SK-N-SH (cell line): ENCODE results near the gene UBE2E2. TPM values are rescaled to one million over a fixed set of nuclear protein-coding genes. Genes with fewer than 3 reads are reported as not detected.

Source experiments
- CTCF ChIA-PET: fragments of 300-600, 350-600 bp; formaldehyde crosslinking; extraction: SDS; loops from one replicate; lab custom pipeline; 2021; lab: Yijun Ruan, JAX
- POLR2A ChIA-PET: fragments of 350-600 bp; sonication (Branson Sonifier 250); formaldehyde crosslinking; extraction: SDS; loops from one replicate; lab custom pipeline; 2020; ENCODE audit warnings: antibody characterized with exemption, inconsistent platforms; lab: Yijun Ruan, JAX
- DNase-seq: peaks from one replicate; pipeline ENCODE4 v3.0.0; 2012
- H2AFZ ChIP-seq: fragments of 200-600 bp; sonication (generic); 2 replicates; pipeline ENCODE4 v1.8.1; 2016; ENCODE audit warnings: antibody characterized with exemption, mild to moderate bottlenecking, low read depth
- H3F3A ChIP-seq: fragments of 200-600 bp; sonication (generic); replicated peaks from 2 replicates; pipeline ENCODE3; 2016; ENCODE audit warnings: antibody characterized with exemption, mild to moderate bottlenecking; ENCODE audit not compliant: insufficient read depth
- H3K27ac ChIP-seq, 2 experiments: fragments of 200-500 bp in 1 of 2; fragments of 200-600 bp in 1 of 2; sonication (Bioruptor generic) in 1 of 2; sonication (generic), shearing (Covaris generic) in 1 of 2; 2 replicates each; pipeline versions ENCODE4 v1.5.1 to v1.6.1; 2014 to 2016; ENCODE audit warnings: low read depth in 2 of 2, inconsistent platforms in 1 of 2, low read length in 1 of 2, mild to moderate bottlenecking in 1 of 2, mixed read lengths in 1 of 2
- H3K27me3 ChIP-seq: fragments of 200-600 bp; sonication (generic), shearing (Covaris generic); 2 replicates; pipeline ENCODE4 v1.6.1; 2016; ENCODE audit warnings: mixed run types; ENCODE audit not compliant: insufficient read depth
- H3K36me3 ChIP-seq, 2 experiments: fragments of 200-500 bp in 1 of 2; fragments of 200-600 bp in 1 of 2; sonication (Bioruptor generic) in 1 of 2; sonication (generic) in 1 of 2; replicated peaks in 1 of 2; 2 replicates each; pipeline versions ENCODE3 to v1.5.1; 2014 to 2016; ENCODE audit warnings: low read length in 1 of 2, mild to moderate bottlenecking in 1 of 2; ENCODE audit not compliant: insufficient read depth in 2 of 2, control insufficient read depth in 1 of 2
- H3K4me1 ChIP-seq, 2 experiments: fragments of 200-500 bp in 1 of 2; fragments of 200-600 bp in 1 of 2; sonication (Bioruptor generic) in 1 of 2; sonication (generic), shearing (Covaris generic) in 1 of 2; 2 replicates each; pipeline versions ENCODE4 v1.5.1 to v1.6.1; 2014 to 2016; ENCODE audit warnings: low read depth in 1 of 2, low read length in 1 of 2, mixed run types in 1 of 2; ENCODE audit not compliant: insufficient read depth in 2 of 2, control insufficient read depth in 1 of 2
- H3K4me2 ChIP-seq: fragments of 200-600 bp; sonication (generic), shearing (Covaris generic); 2 replicates; pipeline ENCODE4 v1.6.1; 2017; ENCODE audit warnings: mixed run types
- H3K4me3 ChIP-seq, 2 experiments: fragments of 200-500 bp in 1 of 2; fragments of 200-600 bp in 1 of 2; sonication (Bioruptor generic) in 1 of 2; sonication (generic), shearing (Covaris generic) in 1 of 2; 2 replicates each; pipeline versions ENCODE4 v1.5.1 to v1.8.1; 2014 to 2016; ENCODE audit warnings: low read depth in 2 of 2, inconsistent platforms in 1 of 2, low read length in 1 of 2, mild to moderate bottlenecking in 1 of 2, mixed read lengths in 1 of 2, moderate library complexity in 1 of 2
- H3K79me2 ChIP-seq: fragments of 200-600 bp; sonication (generic); 2 replicates; pipeline ENCODE4 v1.8.1; 2017; ENCODE audit warnings: mild to moderate bottlenecking; ENCODE audit not compliant: insufficient read depth
- H3K9ac ChIP-seq: fragments of 200-600 bp; sonication (generic); 2 replicates; pipeline ENCODE4 v1.6.1; 2017; ENCODE audit warnings: mixed run types
- H3K9me2 ChIP-seq: fragments of 200-600 bp; sonication (generic); 2 replicates; pipeline ENCODE4 v1.6.1; 2017; ENCODE audit warnings: mixed run types
- H3K9me3 ChIP-seq: fragments of 200-600 bp; sonication (generic); 2 replicates; pipeline ENCODE4 v1.6.1; 2017; ENCODE audit warnings: mixed run types, mild to moderate bottlenecking, moderate library complexity
- H4K20me1 ChIP-seq: fragments of 200-600 bp; sonication (generic); 2 replicates; pipeline ENCODE4 v1.6.1; 2017; ENCODE audit warnings: mild to moderate bottlenecking, mixed run types; ENCODE audit not compliant: insufficient read depth
- EP300 ChIP-seq, 2 experiments: IDR thresholded peaks; 2 replicates each; pipeline versions ENCODE4 v1.4.0 to v1.6.1; 2012; ENCODE audit warnings: borderline replicate concordance in 1 of 2, low read depth in 1 of 2, low read length in 1 of 2
- JUND ChIP-seq: IDR thresholded peaks from 2 replicates; pipeline ENCODE4 v1.4.0; 2012
- NRF1 ChIP-seq: IDR thresholded peaks from 2 replicates; pipeline ENCODE4 v1.6.1; 2012; ENCODE audit warnings: low read depth, mild to moderate bottlenecking, low read length
- POLR2AphosphoS5 ChIP-seq: IDR thresholded peaks from 2 replicates; pipeline ENCODE4 v1.6.1; 2012; ENCODE audit warnings: low read depth, low read length
- RCOR1 ChIP-seq: fragments of 150-350 bp; IDR thresholded peaks from 2 replicates; pipeline ENCODE4 v1.6.1; 2017; ENCODE audit warnings: antibody characterized with exemption, low read length
- RFX5 ChIP-seq: IDR thresholded peaks from 2 replicates; pipeline ENCODE4 v1.6.1; 2012; ENCODE audit warnings: mild to moderate bottlenecking, improper control_type of control experiment, low read length
- RXRA ChIP-seq: IDR thresholded peaks from 2 replicates; pipeline ENCODE4 v1.4.0; 2012; ENCODE audit warnings: low read depth, mild to moderate bottlenecking, borderline replicate concordance
- TCF12 ChIP-seq: IDR thresholded peaks from 2 replicates; pipeline ENCODE4 v1.4.0; 2012
- TEAD4 ChIP-seq: IDR thresholded peaks from 2 replicates; pipeline ENCODE4 v1.4.0; 2012; ENCODE audit warnings: mild to moderate bottlenecking, borderline replicate concordance; ENCODE audit not compliant: insufficient read depth
- YY1 ChIP-seq: IDR thresholded peaks from 2 replicates; pipeline ENCODE4 v1.4.0; 2012; ENCODE audit warnings: low read depth, mild to moderate bottlenecking
- WGBS: methylation state at CpG from one replicate; pipeline ENCODE4 v1.1.6; 2017; ENCODE audit warnings: low lambda C conversion rate; 5-methylcytosine and 5-hydroxymethylcytosine counted together
- polyA plus RNA-seq, 3 experiments: library from polyadenylated mRNA; depleted of rRNA; stranded (reverse); fragments of >200 nt; gene quantifications; 2 replicates each; pipeline ENCODE4 v1.2.3, GENCODE V29; 2012
- TF ChIP-seq, protein P1 (sequence below): IDR thresholded peaks from 2 replicates; pipeline ENCODE4 v1.6.1; 2012; ENCODE audit warnings: mild to moderate bottlenecking, low read depth, low read length, moderate library complexity
- TF ChIP-seq, protein P2 (sequence below): fragments of 200-600 bp; sonication (generic); IDR thresholded peaks from 2 replicates; pipeline ENCODE4 v1.6.1; 2017; ENCODE audit warnings: antibody characterized with exemption, mild to moderate bottlenecking, moderate library complexity
- TF ChIP-seq, protein P3 (sequence below): IDR thresholded peaks from 2 replicates; pipeline ENCODE4; 2012

UBE2E2 gene
- polyA plus RNA-seq, 1 of the 3 experiments (the other 2 are of a cell fraction), result 46.4 TPM

DNA sequence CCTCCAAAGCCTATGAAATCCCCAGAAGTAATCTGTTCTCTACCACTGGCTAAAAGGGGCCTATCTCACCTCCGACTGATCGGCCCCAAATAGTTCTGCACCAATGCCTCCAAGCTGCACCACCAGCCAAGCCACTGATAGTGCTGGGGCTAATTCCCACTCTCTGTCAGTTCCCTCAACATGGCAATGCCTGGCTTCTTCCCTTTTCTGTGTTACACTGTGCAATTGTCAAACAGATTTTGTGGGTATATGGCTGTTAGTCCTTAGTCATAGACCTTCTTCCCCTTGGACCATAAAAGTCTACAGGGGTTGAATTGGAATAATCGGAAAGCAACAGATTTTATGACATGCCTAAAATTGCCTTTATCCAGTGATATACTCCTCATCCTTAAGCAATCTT, 9.3 kb upstream of the UBE2E2 start:
- no peaks in the 10 kb centered on the region for H4K20me1 ChIP-seq
- H3K9me3 ChIP-seq, result no peaks in the 10 kb centered on the region
- no peak overlapping the region for H3K4me2 ChIP-seq
- WGBS, result 88% methylated on average over 3 of the region's 3 CpGs
- CTCF ChIA-PET, result no interaction called here
- H3K27ac ChIP-seq, result no peak overlapping the region
- no peaks in the 10 kb centered on the region for H3K79me2 ChIP-seq
- H3K27me3 ChIP-seq, result no peaks in the 10 kb centered on the region; the same call in none of the 2 replicates
- H3K4me1 ChIP-seq, result no peaks in the 10 kb centered on the region
- no peak for TF ChIP-seq RFX5
- no peak for TF ChIP-seq RXRA
- no peak for TF ChIP-seq EP300 (IDR thresholded peaks at IDR 0.05; ENCODE audit: borderline replicate concordance in 1 of 2, low read depth in 1 of 2, low read length in 1 of 2)
- no peaks in the 10 kb centered on the region for H3K36me3 ChIP-seq
- H3K9ac ChIP-seq, result no peak overlapping the region
- POLR2A ChIA-PET, result no interaction called here
- H3K4me3 ChIP-seq, result no peak overlapping the region
- no peaks in the 10 kb centered on the region for H3F3A ChIP-seq
- DNase-seq, result no peak
- no peak overlapping the region for H2AFZ ChIP-seq
- no peaks in the 10 kb centered on the region for H3K9me2 ChIP-seq

DNA sequence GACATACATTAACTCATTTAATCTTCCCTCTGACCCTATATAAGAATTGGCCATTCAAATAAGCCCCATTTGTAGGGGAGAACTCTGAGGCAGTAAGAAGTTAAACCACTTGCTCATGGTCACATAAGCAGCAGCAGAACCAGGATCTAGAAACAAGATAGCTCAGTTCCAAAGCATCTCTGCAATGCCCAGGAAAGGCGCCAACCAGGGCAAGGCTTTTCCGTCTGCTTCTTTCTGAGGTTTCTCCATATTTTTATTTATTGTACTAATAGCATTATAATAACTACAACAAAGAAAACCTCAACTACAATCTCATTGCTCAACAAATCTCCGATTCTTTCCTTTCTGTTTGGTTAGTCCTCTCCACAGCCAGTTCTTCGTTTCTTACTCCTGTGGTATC, 4.3 kb upstream of the UBE2E2 start:
- Histone ChIP-seq H3K9ac (no peak overlapping the region), H2AFZ (no peak overlapping the region), H3K36me3 (no peaks in the 10 kb centered on the region), H3F3A (peaks cover 7% of the 10 kb centered on the region), H3K4me2 (no peak overlapping the region), H3K27ac (no peak overlapping the region), H4K20me1 (no peaks in the 10 kb centered on the region), H3K79me2 (no peaks in the 10 kb centered on the region), H3K9me3 (no peaks in the 10 kb centered on the region), H3K4me3 (no peak overlapping the region), H3K27me3 (no peaks in the 10 kb centered on the region), H3K9me2 (no peaks in the 10 kb centered on the region), H3K4me1 (peaks cover 0 to 4% of the 10 kb centered on the region in 2 experiments; a peak in 1 of 4 replicates)
- no peak for DNase-seq
- TF ChIP-seq POLR2AphosphoS5 (no peak), EP300 (IDR thresholded peaks at IDR 0.05; ENCODE audit: borderline replicate concordance in 1 of 2, low read depth in 1 of 2, low read length in 1 of 2) (no peak), NRF1 (no peak), TEAD4 (no peak), RCOR1 (no peak), TCF12 (no peak), JUND (no peak), YY1 (no peak)
- TF ChIP-seq, protein P1, sequence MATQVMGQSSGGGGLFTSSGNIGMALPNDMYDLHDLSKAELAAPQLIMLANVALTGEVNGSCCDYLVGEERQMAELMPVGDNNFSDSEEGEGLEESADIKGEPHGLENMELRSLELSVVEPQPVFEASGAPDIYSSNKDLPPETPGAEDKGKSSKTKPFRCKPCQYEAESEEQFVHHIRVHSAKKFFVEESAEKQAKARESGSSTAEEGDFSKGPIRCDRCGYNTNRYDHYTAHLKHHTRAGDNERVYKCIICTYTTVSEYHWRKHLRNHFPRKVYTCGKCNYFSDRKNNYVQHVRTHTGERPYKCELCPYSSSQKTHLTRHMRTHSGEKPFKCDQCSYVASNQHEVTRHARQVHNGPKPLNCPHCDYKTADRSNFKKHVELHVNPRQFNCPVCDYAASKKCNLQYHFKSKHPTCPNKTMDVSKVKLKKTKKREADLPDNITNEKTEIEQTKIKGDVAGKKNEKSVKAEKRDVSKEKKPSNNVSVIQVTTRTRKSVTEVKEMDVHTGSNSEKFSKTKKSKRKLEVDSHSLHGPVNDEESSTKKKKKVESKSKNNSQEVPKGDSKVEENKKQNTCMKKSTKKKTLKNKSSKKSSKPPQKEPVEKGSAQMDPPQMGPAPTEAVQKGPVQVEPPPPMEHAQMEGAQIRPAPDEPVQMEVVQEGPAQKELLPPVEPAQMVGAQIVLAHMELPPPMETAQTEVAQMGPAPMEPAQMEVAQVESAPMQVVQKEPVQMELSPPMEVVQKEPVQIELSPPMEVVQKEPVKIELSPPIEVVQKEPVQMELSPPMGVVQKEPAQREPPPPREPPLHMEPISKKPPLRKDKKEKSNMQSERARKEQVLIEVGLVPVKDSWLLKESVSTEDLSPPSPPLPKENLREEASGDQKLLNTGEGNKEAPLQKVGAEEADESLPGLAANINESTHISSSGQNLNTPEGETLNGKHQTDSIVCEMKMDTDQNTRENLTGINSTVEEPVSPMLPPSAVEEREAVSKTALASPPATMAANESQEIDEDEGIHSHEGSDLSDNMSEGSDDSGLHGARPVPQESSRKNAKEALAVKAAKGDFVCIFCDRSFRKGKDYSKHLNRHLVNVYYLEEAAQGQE, result no peak
- TF ChIP-seq, protein P2, sequence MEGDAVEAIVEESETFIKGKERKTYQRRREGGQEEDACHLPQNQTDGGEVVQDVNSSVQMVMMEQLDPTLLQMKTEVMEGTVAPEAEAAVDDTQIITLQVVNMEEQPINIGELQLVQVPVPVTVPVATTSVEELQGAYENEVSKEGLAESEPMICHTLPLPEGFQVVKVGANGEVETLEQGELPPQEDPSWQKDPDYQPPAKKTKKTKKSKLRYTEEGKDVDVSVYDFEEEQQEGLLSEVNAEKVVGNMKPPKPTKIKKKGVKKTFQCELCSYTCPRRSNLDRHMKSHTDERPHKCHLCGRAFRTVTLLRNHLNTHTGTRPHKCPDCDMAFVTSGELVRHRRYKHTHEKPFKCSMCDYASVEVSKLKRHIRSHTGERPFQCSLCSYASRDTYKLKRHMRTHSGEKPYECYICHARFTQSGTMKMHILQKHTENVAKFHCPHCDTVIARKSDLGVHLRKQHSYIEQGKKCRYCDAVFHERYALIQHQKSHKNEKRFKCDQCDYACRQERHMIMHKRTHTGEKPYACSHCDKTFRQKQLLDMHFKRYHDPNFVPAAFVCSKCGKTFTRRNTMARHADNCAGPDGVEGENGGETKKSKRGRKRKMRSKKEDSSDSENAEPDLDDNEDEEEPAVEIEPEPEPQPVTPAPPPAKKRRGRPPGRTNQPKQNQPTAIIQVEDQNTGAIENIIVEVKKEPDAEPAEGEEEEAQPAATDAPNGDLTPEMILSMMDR, result no peak
- TF ChIP-seq, protein P3, sequence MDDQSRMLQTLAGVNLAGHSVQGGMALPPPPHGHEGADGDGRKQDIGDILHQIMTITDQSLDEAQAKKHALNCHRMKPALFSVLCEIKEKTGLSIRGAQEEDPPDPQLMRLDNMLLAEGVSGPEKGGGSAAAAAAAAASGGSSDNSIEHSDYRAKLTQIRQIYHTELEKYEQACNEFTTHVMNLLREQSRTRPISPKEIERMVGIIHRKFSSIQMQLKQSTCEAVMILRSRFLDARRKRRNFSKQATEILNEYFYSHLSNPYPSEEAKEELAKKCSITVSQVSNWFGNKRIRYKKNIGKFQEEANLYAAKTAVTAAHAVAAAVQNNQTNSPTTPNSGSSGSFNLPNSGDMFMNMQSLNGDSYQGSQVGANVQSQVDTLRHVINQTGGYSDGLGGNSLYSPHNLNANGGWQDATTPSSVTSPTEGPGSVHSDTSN, result no peak
- CTCF ChIA-PET, result no interaction called here
- WGBS, result 81% methylated on average over 4 of the region's 4 CpGs
- POLR2A ChIA-PET, result no interaction called here
